K562 (cell line): ENCODE results near the gene PLXDC2. TPM values are rescaled to one million over a fixed set of nuclear protein-coding genes. Genes with fewer than 3 reads are reported as not detected.
"Not testable (repeated sequence)": the region's sequence is repeated elsewhere in the genome, so short reads cannot be mapped to it uniquely, and the experiment has no call there.

Experiments used
- ATAC-seq: fragments of 200-7000 bp; cut with Tn5 transposase; 3 replicates; pipeline ENCODE4 v1.9.1; 2020; ENCODE audit warnings: moderate library complexity
- BruUV-seq: library from RNA; stranded (reverse); fragments of 400-500 nt; replicated peaks from 2 replicates; lab custom pipeline; 2021; lab: Mats Ljungman, UMichigan
- CTCF ChIA-PET: fragments of 300-600 bp; formaldehyde crosslinking; extraction: SDS; loops from one replicate; lab custom pipeline; 2021; ENCODE audit warnings: low intra/inter-chr PET ratio; lab: Yijun Ruan, JAX
- POLR2A ChIA-PET: fragments of 300-600, 350-650 bp; sonication (Branson Sonifier 250); formaldehyde crosslinking; extraction: SDS; loops from one replicate; lab custom pipeline; 2021; ENCODE audit warnings: antibody characterized with exemption, inconsistent platforms; lab: Yijun Ruan, JAX
- DNase-seq, 4 experiments: peaks; one replicate each; pipeline versions ENCODE4 v3.0.0 to v3.0.0-alpha.2; 2011 to 2018; ENCODE audit warnings: low spot score in 3 of 4, mixed read lengths in 3 of 4; ENCODE audit errors: extremely low read depth in 1 of 4
- FAIRE-seq: peaks from 2 replicates; lab custom pipeline; 2011; peaks lifted over from hg19 to GRCh38; lab: Jason Lieb, UNC
- H2AFZ ChIP-seq: 2 replicates; pipeline ENCODE4 v1.6.0; 2011; ENCODE audit warnings: low read depth, low read length, control low read depth, inconsistent platforms
- H3K27ac ChIP-seq: fragments of 200-600 bp; 3 replicates; pipeline ENCODE4 v1.8.0; 2011; ENCODE audit warnings: low read depth, mild to moderate bottlenecking, control low read depth, inconsistent platforms, low read length, moderate library complexity, mixed read lengths; ENCODE audit errors: extremely low read depth
- H3K27me3 ChIP-seq, 2 experiments: fragments of 300-600 bp in 1 of 2; 2 replicates in 1 of 2; 3 replicates in 1 of 2; pipeline versions ENCODE4 v1.6.0 to v1.8.0; 2011; ENCODE audit warnings: inconsistent platforms in 2 of 2, low read length in 2 of 2, mild to moderate bottlenecking in 1 of 2, mixed read lengths in 1 of 2, moderate library complexity in 1 of 2; ENCODE audit not compliant: control insufficient read depth in 2 of 2, insufficient read depth in 2 of 2
- H3K36me3 ChIP-seq: fragments of 300-600 bp; 3 replicates; pipeline ENCODE4 v1.8.0; 2011; ENCODE audit warnings: mild to moderate bottlenecking, low read length, inconsistent platforms; ENCODE audit not compliant: control insufficient read depth, insufficient read depth
- H3K4me1 ChIP-seq, 2 experiments: fragments of 200-600 bp in 1 of 2; replicated peaks in 1 of 2; 2 replicates in 1 of 2; 3 replicates in 1 of 2; pipeline versions ENCODE4 v1.5.1 to v1.8.0; 2011; ENCODE audit warnings: inconsistent platforms in 2 of 2, low read length in 2 of 2, mild to moderate bottlenecking in 1 of 2, mixed read lengths in 1 of 2, moderate library complexity in 1 of 2; ENCODE audit not compliant: control insufficient read depth in 2 of 2, insufficient read depth in 2 of 2
- H3K4me2 ChIP-seq: 2 replicates; pipeline ENCODE4 v1.6.1; 2011; ENCODE audit warnings: low read length, control low read depth, inconsistent platforms, mixed read lengths; ENCODE audit not compliant: insufficient read depth
- H3K4me3 ChIP-seq: fragments of 200-600 bp; sonication (generic), shearing (Covaris generic); 2 replicates; pipeline ENCODE4 v1.5.1; 2016; ENCODE audit warnings: control low read depth, inconsistent platforms
- H3K79me2 ChIP-seq: fragments of 200-600 bp; 3 replicates; pipeline ENCODE4 v1.8.0; 2011; ENCODE audit warnings: low read length, inconsistent platforms; ENCODE audit not compliant: control insufficient read depth, insufficient read depth
- H3K9ac ChIP-seq, 2 experiments: 2 replicates each; pipeline versions ENCODE4 v1.6.0 to v1.6.1; 2011; ENCODE audit warnings: low read depth in 2 of 2, low read length in 2 of 2, control low read depth in 1 of 2, inconsistent platforms in 1 of 2, mild to moderate bottlenecking in 1 of 2, mixed read lengths in 1 of 2; ENCODE audit not compliant: insufficient read depth in 1 of 2
- H3K9me1 ChIP-seq: one replicate; pipeline ENCODE4 v1.6.0; 2011; ENCODE audit warnings: inconsistent platforms, mild to moderate bottlenecking, low read length, moderate library complexity; ENCODE audit not compliant: control insufficient read depth, insufficient read depth
- H3K9me3 ChIP-seq: replicated peaks from 2 replicates; pipeline ENCODE4 v1.5.1; 2011; ENCODE audit warnings: low read depth, low read length, inconsistent platforms; ENCODE audit not compliant: control insufficient read depth, insufficient read depth
- H4K20me1 ChIP-seq: replicated peaks from 2 replicates; pipeline ENCODE4 v1.6.1; 2011; ENCODE audit warnings: low read length, inconsistent platforms, mixed read lengths; ENCODE audit not compliant: control insufficient read depth, insufficient read depth
- CCAR2 ChIP-seq: fragments of 200-400 bp; formaldehyde crosslinking; IDR thresholded peaks from 2 replicates; pipeline ENCODE4 v1.6.1; 2017; ENCODE audit warnings: mild to moderate bottlenecking, low read depth, low read length
- E2F3 ChIP-seq: fragments of 250-450 bp; sonication (Bioruptor Pico); IDR thresholded peaks from 2 replicates; pipeline ENCODE4 v1.4.0; 2020; ENCODE audit warnings: mild to moderate bottlenecking
- HDAC3 ChIP-seq: fragments of 450-650 bp; IDR thresholded peaks from 2 replicates; pipeline ENCODE4 v1.6.1; 2018; ENCODE audit warnings: borderline replicate concordance, mild to moderate bottlenecking, moderate library complexity; ENCODE audit not compliant: partially characterized antibody
- HMG20B ChIP-seq: fragments of 250-450 bp; sonication (Bioruptor Pico); IDR thresholded peaks from 2 replicates; pipeline ENCODE4 v1.5.0; 2021; ENCODE audit warnings: mild to moderate bottlenecking
- KLF1 ChIP-seq: fragments of 450-650 bp; IDR thresholded peaks from 2 replicates; pipeline ENCODE4 v1.6.1; 2016; ENCODE audit warnings: missing genetic modification characterization, missing compliant biosample characterization
- NFIX ChIP-seq: fragments of 250-450 bp; sonication (Bioruptor Pico); IDR thresholded peaks from 2 replicates; pipeline ENCODE4 v1.4.0; 2020; ENCODE audit warnings: low read depth, mild to moderate bottlenecking, moderate library complexity
- PRMT5 ChIP-seq: sonication (generic); formaldehyde crosslinking; IDR thresholded peaks from 2 replicates; pipeline ENCODE4 v1.5.0; 2020; ENCODE audit warnings: missing genetic modification reagents
- RNF219 ChIP-seq: fragments of 250-450 bp; sonication (Bioruptor Pico); IDR thresholded peaks from 2 replicates; pipeline ENCODE4 v1.5.0; 2022; ENCODE audit warnings: mild to moderate bottlenecking
- TCF7L2 ChIP-seq: fragments of 150-350 bp; IDR thresholded peaks from 2 replicates; pipeline ENCODE4 v1.6.1; 2016; ENCODE audit warnings: low read depth, mild to moderate bottlenecking, low read length, moderate library complexity
- XRCC3 ChIP-seq: fragments of 450-650 bp; IDR thresholded peaks from 2 replicates; pipeline ENCODE4 v1.6.1; 2017; ENCODE audit warnings: mild to moderate bottlenecking, moderate library complexity
- ZBTB8A ChIP-seq: fragments of 450-650 bp; IDR thresholded peaks from 2 replicates; pipeline ENCODE4 v1.6.1; 2018; ENCODE audit warnings: mild to moderate bottlenecking, moderate library complexity; ENCODE audit not compliant: partially characterized antibody
- ZNF551 ChIP-seq: fragments of 250-450 bp; sonication (Bioruptor Pico); IDR thresholded peaks from 2 replicates; pipeline ENCODE4 v1.5.0; 2021; ENCODE audit warnings: mild to moderate bottlenecking, moderate library complexity
- WGBS: fragments of 100-300 bp; shearing (Covaris generic); methylation state at CpG from one replicate; pipeline ENCODE4 v1.1.6; 2016; ENCODE audit warnings: low coverage, mixed read lengths; ENCODE audit not compliant: insufficient coverage; ENCODE audit errors: missing lambda C conversion rate; 5-methylcytosine and 5-hydroxymethylcytosine counted together
- in situ Hi-C: fragments of 300-500 bp; cut with MboI; formaldehyde crosslinking; loops from 4 replicates; pipeline ENCODE4 v1.15.0; 2018; ENCODE audit warnings: inconsistent platforms, mixed read lengths
- intact Hi-C: fragments of 100-400 bp; cut with micrococcal nuclease; formaldehyde crosslinking; loops from 2 replicates; pipeline ENCODE4 v1.14.2; 2022
- polyA plus RNA-seq, 8 experiments: library from polyadenylated mRNA; depleted of rRNA in 4 of 8; stranded (reverse) in 5 of 8; unstranded in 3 of 8; fragments of >200 nt; fragmentation: Nextera tagmentation in 2 of 8; fragmentation: Illumina TruSeq in 1 of 8; extraction: Ambion mirVana in 2 of 8; extraction: Trizol in 1 of 8; gene quantifications; 2 replicates each; pipeline versions ENCODE4 v1.2.1 to v1.2.3, GENCODE V29; 2011 to 2014; ENCODE audit warnings: inconsistent platforms in 1 of 8, missing spikeins in 1 of 8
- total RNA-seq, 7 experiments: library from RNA; depleted of rRNA in 6 of 7; stranded (reverse); fragments of >200 nt in 6 of 7; fragmentation: Illumina TruSeq in 2 of 7; extraction: Trizol in 2 of 7; gene quantifications; 2 replicates each; pipeline versions ENCODE4 v1.2.1 to v1.2.3, GENCODE V29; 2011 to 2021; ENCODE audit warnings: low replicate concordance in 1 of 7
- TF ChIP-seq, protein P1 (sequence below): sonication (generic); formaldehyde crosslinking; IDR thresholded peaks from 2 replicates; pipeline ENCODE4 v1.8.1; 2023; ENCODE audit warnings: mild to moderate bottlenecking, missing genetic modification reagents

PLXDC2 gene
- total and polyA plus RNA-seq, 9 of the 15 experiments (the other 6 are each of a cell fraction or from before 2014, with no cell fraction given): 0.01 to 0.33 (median 0.10) TPM; not detected in 3

DNA sequence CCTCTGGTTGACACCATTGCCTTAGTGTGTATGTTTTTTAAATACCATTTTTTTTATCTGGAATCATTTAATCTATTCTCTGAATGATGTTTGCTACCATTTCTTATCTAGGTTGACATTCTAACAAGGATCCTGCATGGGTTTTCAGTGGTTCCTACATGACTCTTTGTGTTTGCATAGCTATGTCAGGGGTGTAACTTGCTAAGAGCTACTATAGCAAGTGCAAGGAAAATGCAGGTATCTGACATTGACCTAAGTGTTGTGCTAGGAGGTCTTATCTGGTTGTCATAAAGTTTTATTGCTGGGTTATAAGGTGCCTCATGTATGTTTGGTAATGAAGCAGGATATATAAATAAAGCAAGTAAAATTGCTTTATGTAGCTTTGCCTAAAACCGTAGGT, 183.2 kb downstream of the PLXDC2 start:
- no peaks in the 10 kb centered on the region for H3K4me1 ChIP-seq
- BruUV-seq: no TSS peak
- no peaks in the 10 kb centered on the region for H3K79me2 ChIP-seq
- CTCF ChIA-PET: no interaction called here
- H3K4me2 ChIP-seq: no peak overlapping the region
- H3K9me3 ChIP-seq: no peaks in the 10 kb centered on the region
- H3K4me3 ChIP-seq: no peak overlapping the region
- H3K27me3 ChIP-seq: no peaks in the 10 kb centered on the region
- FAIRE-seq (no peak), ATAC-seq (no peak)
- 0% methylated on average over 1 of the region's 1 CpG for WGBS
- POLR2A ChIA-PET: no interaction called here
- H3K27ac ChIP-seq: no peak overlapping the region
- H2AFZ ChIP-seq: no peak overlapping the region
- intact Hi-C loops: no loop called here
- no peaks in the 10 kb centered on the region for H4K20me1 ChIP-seq
- H3K36me3 ChIP-seq: no peaks in the 10 kb centered on the region
- in situ Hi-C loops: no loop called here
- no peak overlapping the region for H3K9ac ChIP-seq
- no peak for TF ChIP-seq NFIX (CRISPR knock-in tag)
- no peak for TF ChIP-seq CCAR2
- no peak for TF ChIP-seq TCF7L2
- TF ChIP-seq E2F3: no peak
- TF ChIP-seq, protein P1, sequence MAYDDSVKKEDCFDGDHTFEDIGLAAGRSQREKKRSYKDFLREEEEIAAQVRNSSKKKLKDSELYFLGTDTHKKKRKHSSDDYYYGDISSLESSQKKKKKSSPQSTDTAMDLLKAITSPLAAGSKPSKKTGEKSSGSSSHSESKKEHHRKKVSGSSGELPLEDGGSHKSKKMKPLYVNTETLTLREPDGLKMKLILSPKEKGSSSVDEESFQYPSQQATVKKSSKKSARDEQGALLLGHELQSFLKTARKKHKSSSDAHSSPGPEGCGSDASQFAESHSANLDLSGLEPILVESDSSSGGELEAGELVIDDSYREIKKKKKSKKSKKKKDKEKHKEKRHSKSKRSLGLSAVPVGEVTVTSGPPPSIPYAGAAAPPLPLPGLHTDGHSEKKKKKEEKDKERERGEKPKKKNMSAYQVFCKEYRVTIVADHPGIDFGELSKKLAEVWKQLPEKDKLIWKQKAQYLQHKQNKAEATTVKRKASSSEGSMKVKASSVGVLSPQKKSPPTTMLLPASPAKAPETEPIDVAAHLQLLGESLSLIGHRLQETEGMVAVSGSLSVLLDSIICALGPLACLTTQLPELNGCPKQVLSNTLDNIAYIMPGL (CRISPR knock-in tag): no peak
- no peak for TF ChIP-seq ZBTB8A
- TF ChIP-seq HDAC3: no peak
- no peak for TF ChIP-seq HMG20B (CRISPR knock-in tag)
- no peak for TF ChIP-seq XRCC3
- no peak for TF ChIP-seq RNF219 (CRISPR knock-in tag)
- TF ChIP-seq PRMT5 (CRISPR knock-in tag): no peak
- no peak for TF ChIP-seq ZNF551 (CRISPR knock-in tag)
- TF ChIP-seq KLF1 (tag): no peak
- TF ChIP-seq, all 486 proteins: peak for 0
- no peak for DNase-seq
- H3K9me1 ChIP-seq: no peaks in the 10 kb centered on the region

GRCh38 chr10:20002026-20002425, 185.8 kb downstream of the PLXDC2 start:
- FAIRE-seq, H3K36me3 ChIP-seq, H4K20me1 ChIP-seq, H3K79me2 ChIP-seq, ATAC-seq, H2AFZ ChIP-seq, CTCF ChIA-PET, H3K4me1 ChIP-seq, intact Hi-C loops, H3K4me3 ChIP-seq, H3K9ac ChIP-seq, in situ Hi-C loops, H3K27me3 ChIP-seq, H3K9me3 ChIP-seq, H3K27ac ChIP-seq, H3K9me1 ChIP-seq, DNase-seq, BruUV-seq, POLR2A ChIA-PET, H3K4me2 ChIP-seq: not testable (repeated sequence)
- 0% methylated on average over 2 of the region's 2 CpGs for WGBS
